ENCODE data around the gene RFTN1. TPM values are rescaled to one million over a fixed set of nuclear protein-coding genes. Genes with fewer than 3 reads are reported as not detected.

RFTN1 gene
- total and polyA plus RNA-seq, 7 donors: 9.1 to 33.1 (median 15.9) TPM

DNA sequence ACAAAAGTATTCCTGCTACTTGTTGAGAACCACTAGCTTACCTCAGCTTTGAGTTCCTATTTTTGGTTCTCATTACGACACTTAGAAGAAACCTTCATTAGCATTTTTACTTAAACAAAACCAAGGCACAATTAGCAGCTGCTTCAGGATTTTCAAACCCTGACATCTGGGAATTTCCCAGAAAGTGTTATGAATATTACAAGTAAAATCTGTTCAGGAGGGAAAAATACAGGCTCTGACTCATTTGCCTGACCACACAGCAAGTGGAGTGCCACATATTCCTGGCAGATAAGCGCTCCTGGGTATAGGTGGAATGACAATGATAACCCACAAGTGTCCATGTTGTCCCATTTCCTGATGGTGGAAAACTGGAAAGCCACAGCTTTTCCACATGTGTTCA lies 10.3 kb upstream of the RFTN1 start:
- Histone ChIP-seq H3K27me3 (ENCODE audit: insufficient read depth in 3 of 3, low read length in 2 of 3) (no peaks in the 10 kb centered on the region), H3K4me1 (peaks cover 30% of the 10 kb centered on the region), H3K36me3 (ENCODE audit: insufficient read depth in 1 of 2, low read depth in 1 of 2) (peaks cover 0 to 2% of the 10 kb centered on the region in 2 donors), H3K27ac (no peak overlapping the region), H3K4me3 (no peak overlapping the region), H3K9me3 (no peaks in the 10 kb centered on the region)
- 84 to 92% (median 91%) methylated on average over 2 of the region's 2 CpGs for WGBS, 3 donors
- TF ChIP-seq, protein P1, sequence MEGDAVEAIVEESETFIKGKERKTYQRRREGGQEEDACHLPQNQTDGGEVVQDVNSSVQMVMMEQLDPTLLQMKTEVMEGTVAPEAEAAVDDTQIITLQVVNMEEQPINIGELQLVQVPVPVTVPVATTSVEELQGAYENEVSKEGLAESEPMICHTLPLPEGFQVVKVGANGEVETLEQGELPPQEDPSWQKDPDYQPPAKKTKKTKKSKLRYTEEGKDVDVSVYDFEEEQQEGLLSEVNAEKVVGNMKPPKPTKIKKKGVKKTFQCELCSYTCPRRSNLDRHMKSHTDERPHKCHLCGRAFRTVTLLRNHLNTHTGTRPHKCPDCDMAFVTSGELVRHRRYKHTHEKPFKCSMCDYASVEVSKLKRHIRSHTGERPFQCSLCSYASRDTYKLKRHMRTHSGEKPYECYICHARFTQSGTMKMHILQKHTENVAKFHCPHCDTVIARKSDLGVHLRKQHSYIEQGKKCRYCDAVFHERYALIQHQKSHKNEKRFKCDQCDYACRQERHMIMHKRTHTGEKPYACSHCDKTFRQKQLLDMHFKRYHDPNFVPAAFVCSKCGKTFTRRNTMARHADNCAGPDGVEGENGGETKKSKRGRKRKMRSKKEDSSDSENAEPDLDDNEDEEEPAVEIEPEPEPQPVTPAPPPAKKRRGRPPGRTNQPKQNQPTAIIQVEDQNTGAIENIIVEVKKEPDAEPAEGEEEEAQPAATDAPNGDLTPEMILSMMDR (IDR thresholded peaks at IDR 0.05): no peak
- DNase-seq (no peak), ATAC-seq (no peak)
- intact Hi-C loops (cut with DNase I): no loop called here

DNA sequence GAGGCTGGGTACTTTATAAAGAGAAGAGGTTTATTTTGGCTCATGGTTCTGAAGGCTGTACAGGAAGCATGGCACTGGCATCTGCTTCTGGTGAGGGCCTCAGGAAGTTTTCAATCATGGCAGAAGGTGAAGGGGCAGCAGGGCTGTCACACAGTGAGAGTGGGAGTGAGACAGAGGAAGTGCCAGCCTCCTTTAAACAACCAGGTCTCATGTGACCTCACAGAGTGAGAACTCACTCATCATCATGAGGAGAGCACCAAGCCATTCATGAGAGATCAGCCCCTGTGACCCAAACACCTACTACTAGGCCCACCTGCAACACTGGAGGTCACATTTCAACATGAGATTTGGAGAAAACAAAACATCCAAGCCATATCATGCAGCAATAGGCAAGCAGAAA lies 9.3 kb upstream of the RFTN1 start:
- intact Hi-C loops (cut with DNase I): no loop called here
- ATAC-seq (no peak), DNase-seq (no peak)
- Histone ChIP-seq H3K27ac (no peak overlapping the region), H3K4me3 (no peak overlapping the region), H3K27me3 (ENCODE audit: insufficient read depth in 3 of 3, low read length in 2 of 3) (no peaks in the 10 kb centered on the region), H3K4me1 (peaks cover 22% of the 10 kb centered on the region), H3K9me3 (no peaks in the 10 kb centered on the region), H3K36me3 (ENCODE audit: insufficient read depth in 1 of 2, low read depth in 1 of 2) (peaks cover 0 to 2% of the 10 kb centered on the region in 2 donors)
- TF ChIP-seq, protein P1 (IDR thresholded peaks at IDR 0.05): no peak

DNA sequence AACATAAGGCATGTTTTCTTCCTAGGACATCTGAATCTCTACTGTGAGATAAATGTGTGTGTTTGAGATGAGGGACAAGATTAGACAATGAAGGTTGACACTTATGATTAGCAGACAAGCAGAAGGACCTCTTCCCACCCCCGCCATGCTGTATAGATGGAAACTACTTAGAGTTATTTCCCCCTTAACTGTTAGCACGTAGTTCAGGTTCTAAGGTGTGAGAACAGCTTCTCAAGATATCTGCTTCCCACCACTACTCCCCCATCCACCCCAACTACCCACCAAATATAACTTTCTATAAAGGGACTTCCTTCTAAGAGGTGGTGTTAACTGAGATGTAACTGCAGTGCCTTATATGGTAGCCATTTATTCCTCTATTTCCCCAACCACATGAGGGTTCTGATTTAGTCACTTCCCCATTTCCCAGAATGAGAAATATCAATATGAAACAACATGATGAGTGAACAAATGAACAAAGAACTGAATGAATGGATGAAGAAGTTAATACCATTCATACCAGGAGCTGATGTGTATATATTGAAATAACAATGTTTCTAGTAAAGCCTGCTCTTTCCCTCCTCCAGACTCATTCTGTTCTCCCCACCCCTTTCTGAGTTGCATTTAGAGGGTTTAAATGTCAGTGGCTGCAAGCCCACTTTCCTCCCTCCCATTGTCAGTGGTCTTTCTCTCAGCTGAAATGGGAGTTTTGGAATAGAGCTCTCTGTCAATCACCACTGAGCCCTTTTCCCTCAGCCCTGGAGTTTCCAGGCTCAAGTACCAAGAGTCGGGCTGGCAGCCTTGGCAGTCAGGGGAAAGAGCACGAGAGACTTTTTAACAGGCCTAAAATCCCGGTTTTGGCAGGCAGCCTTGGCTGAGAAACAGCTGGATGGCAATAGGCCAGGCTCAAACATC lies 7.7 kb upstream of the RFTN1 start:
- TF ChIP-seq, protein P1 (IDR thresholded peaks at IDR 0.05): no peak
- DNase-seq: no peak

DNA sequence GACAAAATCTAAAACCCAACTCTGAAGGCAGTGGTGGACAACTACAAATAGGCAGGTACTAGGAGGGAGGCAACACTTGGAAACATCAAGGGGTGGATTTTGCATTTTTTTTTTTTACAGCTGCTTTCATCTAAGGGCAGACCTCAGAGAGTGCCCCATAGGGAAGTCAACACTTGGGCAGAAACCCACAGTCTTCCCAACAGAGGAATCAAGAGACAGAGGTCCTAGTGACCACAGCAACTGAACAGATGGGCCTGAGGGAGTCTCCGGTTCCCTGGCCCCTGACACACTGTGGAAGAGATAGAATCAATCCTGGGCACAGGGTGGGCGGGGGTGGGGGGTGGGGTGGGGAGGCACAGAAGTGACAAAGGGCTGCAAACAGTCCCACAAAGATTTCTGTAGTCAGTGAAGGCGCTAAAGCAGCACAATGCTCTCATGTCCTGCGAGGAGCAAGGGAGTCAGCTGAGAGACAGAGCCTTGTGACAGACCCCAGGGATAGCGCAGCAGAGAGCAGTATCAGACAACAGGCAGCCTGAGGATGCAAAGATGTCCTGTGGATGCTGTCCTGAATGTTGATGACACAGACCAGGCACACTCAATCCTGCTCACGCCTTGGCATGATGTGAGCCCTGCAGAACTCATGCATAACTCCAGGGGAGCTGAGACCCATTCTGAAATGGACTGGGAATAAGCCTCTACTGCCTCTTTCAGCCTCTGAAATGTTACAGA lies 6.9 kb upstream of the RFTN1 start:
- H3K27ac ChIP-seq: no peak overlapping the region
- no peak overlapping the region for H3K4me3 ChIP-seq
- DNase-seq (no peak), ATAC-seq (no peak)
- H3K4me1 ChIP-seq: peaks cover 28% of the 10 kb centered on the region
- TF ChIP-seq, protein P1 (IDR thresholded peaks at IDR 0.05): no peak
- intact Hi-C loops (cut with DNase I): no loop called here
- 90 to 96% (median 96%) methylated on average over 6 of the region's 6 CpGs for WGBS, 3 donors
- H3K36me3 ChIP-seq (ENCODE audit: insufficient read depth in 1 of 2, low read depth in 1 of 2): peaks cover 0 to 2% of the 10 kb centered on the region in 2 donors
- no peaks in the 10 kb centered on the region for H3K9me3 ChIP-seq
- H3K27me3 ChIP-seq (ENCODE audit: insufficient read depth in 3 of 3, low read length in 2 of 3): no peaks in the 10 kb centered on the region

More for the DNA sequence above, 7.7 kb upstream of the RFTN1 start:
- H3K27me3 ChIP-seq (ENCODE audit: insufficient read depth in 3 of 3, low read length in 2 of 3): no peaks in the 10 kb centered on the region
- peaks cover 0 to 2% of the 10 kb centered on the region in 2 donors for H3K36me3 ChIP-seq (ENCODE audit: insufficient read depth in 1 of 2, low read depth in 1 of 2)
- H3K4me3 ChIP-seq: no peak overlapping the region
- H3K27ac ChIP-seq: no peak overlapping the region
- ATAC-seq: no peak
- no peaks in the 10 kb centered on the region for H3K9me3 ChIP-seq
- intact Hi-C loops (cut with DNase I): no loop called here
- 54 to 64% (median 57%) methylated on average over 5 of the region's 5 CpGs for WGBS, 3 donors
- peaks cover 28% of the 10 kb centered on the region for H3K4me1 ChIP-seq

Measured in psoas muscle (tissue), 8 donors.